BJ (cell line): ENCODE data around the gene ZNF423. TPM values are rescaled to one million over a fixed set of nuclear protein-coding genes. Genes with fewer than 3 reads are reported as not detected.
"Not testable (repeated sequence)": the region's sequence is repeated elsewhere in the genome, so short reads cannot be mapped to it uniquely, and the experiment has no call there.

ENCODE experiments used
- CTCF ChIA-PET: fragments of 350-600 bp; formaldehyde crosslinking; extraction: SDS; loops from one replicate; lab custom pipeline; 2021; ENCODE audit warnings: antibody characterized with exemption, inconsistent platforms; lab: Yijun Ruan, JAX
- POLR2A ChIA-PET: fragments of 300-600 bp; sonication (Branson Sonifier 250); formaldehyde crosslinking; extraction: SDS; loops from one replicate; lab custom pipeline; 2021; ENCODE audit warnings: antibody characterized with exemption; lab: Charles Lee
- DNase-seq: peaks from one replicate; pipeline ENCODE4 v3.0.0-alpha.2; 2011; ENCODE audit warnings: low read depth
- H3K27me3 ChIP-seq: 2 replicates; pipeline ENCODE4 v1.6.0; 2011; ENCODE audit warnings: low read length; ENCODE audit not compliant: control insufficient read depth, insufficient read depth
- H3K36me3 ChIP-seq: 2 replicates; pipeline ENCODE4 v1.5.1; 2011; ENCODE audit warnings: low read length; ENCODE audit not compliant: control insufficient read depth, insufficient read depth
- H3K4me3 ChIP-seq: 2 replicates; pipeline ENCODE4 v1.5.1; 2011; ENCODE audit warnings: low read depth, mild to moderate bottlenecking, control low read depth, low read length
- polyA plus RNA-seq: library from polyadenylated mRNA; depleted of rRNA; stranded (reverse); fragments of >200 nt; gene quantifications from 2 replicates; pipeline ENCODE4 v1.2.3, GENCODE V29; 2011
- TF ChIP-seq, protein P1 (sequence below): IDR thresholded peaks from 2 replicates; pipeline ENCODE4 v1.5.1; 2011; ENCODE audit warnings: low read depth, mild to moderate bottlenecking, control low read depth, inconsistent platforms, low read length, moderate library complexity; ENCODE audit not compliant: insufficient read depth

ZNF423 gene
- polyA plus RNA-seq, 1 experiment: 0.22 TPM

DNA sequence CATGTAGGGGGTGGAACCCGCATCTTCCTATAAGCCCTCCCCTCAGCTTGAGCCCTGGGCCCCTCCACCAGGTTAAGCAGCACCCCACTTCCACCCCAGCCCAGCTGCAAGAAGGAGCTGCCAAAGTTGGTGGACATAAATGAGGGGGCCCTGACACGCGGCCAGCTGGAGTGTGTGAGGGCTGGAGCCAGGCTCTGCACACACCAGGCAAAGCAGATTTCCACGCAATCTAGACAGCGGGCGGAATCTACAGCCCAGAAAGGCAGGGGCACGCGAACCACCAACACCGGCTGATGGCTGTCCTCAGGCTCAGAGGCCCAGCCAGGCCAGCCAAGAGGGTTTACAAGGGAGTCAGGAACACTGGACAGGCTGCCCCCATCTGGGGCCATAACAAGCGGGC lies 171.2 kb downstream of the ZNF423 start:
- peaks cover 2% of the 10 kb centered on the region; the same call in 1 of the 2 replicates for H3K27me3 ChIP-seq
- TF ChIP-seq, protein P1, sequence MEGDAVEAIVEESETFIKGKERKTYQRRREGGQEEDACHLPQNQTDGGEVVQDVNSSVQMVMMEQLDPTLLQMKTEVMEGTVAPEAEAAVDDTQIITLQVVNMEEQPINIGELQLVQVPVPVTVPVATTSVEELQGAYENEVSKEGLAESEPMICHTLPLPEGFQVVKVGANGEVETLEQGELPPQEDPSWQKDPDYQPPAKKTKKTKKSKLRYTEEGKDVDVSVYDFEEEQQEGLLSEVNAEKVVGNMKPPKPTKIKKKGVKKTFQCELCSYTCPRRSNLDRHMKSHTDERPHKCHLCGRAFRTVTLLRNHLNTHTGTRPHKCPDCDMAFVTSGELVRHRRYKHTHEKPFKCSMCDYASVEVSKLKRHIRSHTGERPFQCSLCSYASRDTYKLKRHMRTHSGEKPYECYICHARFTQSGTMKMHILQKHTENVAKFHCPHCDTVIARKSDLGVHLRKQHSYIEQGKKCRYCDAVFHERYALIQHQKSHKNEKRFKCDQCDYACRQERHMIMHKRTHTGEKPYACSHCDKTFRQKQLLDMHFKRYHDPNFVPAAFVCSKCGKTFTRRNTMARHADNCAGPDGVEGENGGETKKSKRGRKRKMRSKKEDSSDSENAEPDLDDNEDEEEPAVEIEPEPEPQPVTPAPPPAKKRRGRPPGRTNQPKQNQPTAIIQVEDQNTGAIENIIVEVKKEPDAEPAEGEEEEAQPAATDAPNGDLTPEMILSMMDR: no peak
- ChIA-PET POLR2A (no interaction called here), CTCF (no interaction called here)
- no peak overlapping the region for H3K4me3 ChIP-seq
- H3K36me3 ChIP-seq: no peaks in the 10 kb centered on the region
- DNase-seq: no peak

DNA sequence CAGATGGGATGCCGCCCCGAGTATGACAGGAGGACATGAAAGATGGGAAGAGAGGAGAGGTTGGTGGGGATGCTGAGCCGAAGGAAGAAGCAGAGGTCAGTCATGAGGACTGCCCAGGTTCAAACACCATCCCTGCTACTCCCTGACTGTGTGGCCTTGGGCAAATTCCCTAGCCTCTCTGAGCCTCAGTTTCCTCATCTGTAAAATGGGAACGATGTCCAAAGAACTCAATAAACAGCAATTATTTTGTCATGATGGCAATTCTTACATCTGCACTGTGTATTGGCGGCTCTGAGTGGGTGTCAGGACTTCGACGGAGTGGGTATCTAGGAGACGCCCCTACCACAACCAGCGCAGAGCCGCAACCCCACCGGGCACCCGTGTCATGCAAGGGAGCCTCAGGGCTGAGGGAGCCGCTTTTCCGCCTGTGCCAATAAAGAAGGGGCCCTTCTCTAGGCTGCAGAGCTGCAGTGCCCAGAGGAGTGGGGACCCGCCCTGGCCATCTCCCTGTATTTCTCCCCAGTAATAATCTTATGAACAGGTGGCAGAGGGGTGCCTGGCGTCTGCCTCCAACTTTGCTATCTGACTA lies 173.2 kb downstream of the ZNF423 start:
- POLR2A ChIA-PET: no interaction called here
- Histone ChIP-seq H3K36me3 (no peaks in the 10 kb centered on the region), H3K27me3 (peaks cover 2% of the 10 kb centered on the region; the same call in 1 of the 2 replicates), H3K4me3 (no peak overlapping the region)
- no peak for DNase-seq
- CTCF ChIA-PET: no interaction called here
- TF ChIP-seq, protein P1: no peak

DNA sequence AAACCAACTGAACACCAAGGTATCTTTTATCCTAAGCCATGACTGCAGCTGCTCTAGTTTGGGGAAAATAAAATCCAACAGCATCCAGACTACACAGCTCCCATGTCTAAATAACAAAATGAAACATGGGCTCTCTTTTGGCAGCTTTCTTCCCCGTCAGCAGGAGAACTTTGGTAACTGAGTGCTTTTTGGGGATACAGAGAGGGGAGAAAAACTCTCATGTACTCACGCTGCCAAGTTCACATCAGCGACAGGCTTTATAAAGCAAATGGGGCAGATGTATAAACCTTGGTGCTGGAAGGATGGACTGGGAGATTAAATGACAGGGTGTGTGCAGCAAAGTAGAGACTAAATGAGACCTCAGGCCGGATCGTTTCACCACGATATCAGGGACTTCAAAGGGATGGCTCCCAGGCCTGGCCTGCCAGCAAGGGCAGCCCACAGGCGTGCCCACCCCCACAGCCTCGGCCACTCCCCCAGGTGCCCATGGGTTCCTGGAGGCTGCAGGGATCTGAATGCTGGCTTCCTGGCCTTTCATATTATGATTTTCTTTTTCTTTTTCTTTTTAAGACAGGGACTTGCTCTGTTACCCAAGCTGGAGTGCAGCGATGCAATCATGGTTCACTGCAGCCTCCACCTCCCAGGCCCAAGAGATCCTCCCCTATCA lies 174.6 kb downstream of the ZNF423 start:
- no peaks in the 10 kb centered on the region for H3K36me3 ChIP-seq
- TF ChIP-seq, protein P1: no peak
- DNase-seq: no peak
- H3K27me3 ChIP-seq: peaks cover 2% of the 10 kb centered on the region; the same call in 1 of the 2 replicates
- H3K4me3 ChIP-seq: no peak overlapping the region
- CTCF ChIA-PET: interaction anchor here (1.2 kb wide), 1 partner anchor 15 kb away, joined by 3 read pairs; no protein-coding TSS in a partner anchor
- POLR2A ChIA-PET: no interaction called here

DNA sequence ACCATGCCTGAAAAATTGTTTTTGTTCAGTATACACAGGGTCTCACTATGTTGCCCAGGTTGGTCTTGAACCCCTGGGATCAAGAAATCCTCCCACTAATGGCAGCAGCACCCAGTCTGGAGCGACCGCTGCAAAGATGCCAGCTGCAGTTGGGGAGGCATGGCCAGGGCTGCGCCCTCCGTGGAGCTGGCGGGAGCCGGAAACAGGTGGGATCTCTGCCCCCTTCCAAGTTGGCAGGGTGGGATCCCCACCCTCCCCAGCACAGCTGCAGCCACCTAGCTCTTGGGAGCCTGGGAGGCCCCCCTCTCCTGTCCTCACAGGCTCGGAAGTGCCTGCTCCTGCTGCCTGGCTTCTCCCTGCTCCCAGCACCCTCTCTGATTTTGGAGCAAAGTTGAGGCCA lies 176.8 kb downstream of the ZNF423 start:
- CTCF ChIA-PET: interaction anchor here (0.5 to 1.6 kb wide), 4 partner anchors 14 to 112 kb away, joined by 3 read pairs; no protein-coding TSS in a partner anchor

DNA sequence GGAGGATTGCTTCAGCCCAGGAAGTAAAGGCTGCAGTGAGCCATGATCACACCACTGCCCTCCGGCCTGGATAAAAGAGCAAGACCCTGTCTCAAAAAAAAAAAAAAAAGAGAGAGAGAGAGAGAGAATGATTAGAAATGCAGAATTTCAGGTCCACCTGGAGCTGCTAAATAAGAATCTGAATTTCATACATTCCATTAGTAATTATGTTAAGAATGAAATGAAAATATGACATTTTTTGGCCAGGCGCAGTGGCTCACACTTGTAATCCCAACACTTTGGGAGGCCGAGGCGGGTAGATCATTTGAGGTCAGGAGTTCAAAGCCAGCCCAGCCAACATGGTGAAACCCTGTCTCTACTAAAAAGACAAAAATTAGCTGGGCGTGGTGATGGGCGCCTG lies 178.3 kb downstream of the ZNF423 start:
- H3K27me3 ChIP-seq, POLR2A ChIA-PET, H3K36me3 ChIP-seq, H3K4me3 ChIP-seq, DNase-seq: not testable (repeated sequence)
- CTCF ChIA-PET: interaction anchor here (1.2 kb wide), 1 partner anchor 44 kb away, joined by 3 read pairs; no protein-coding TSS in a partner anchor

More for the DNA sequence above, 176.8 kb downstream of the ZNF423 start:
- H3K36me3 ChIP-seq: no peaks in the 10 kb centered on the region
- POLR2A ChIA-PET: no interaction called here
- H3K4me3 ChIP-seq: no peak overlapping the region
- TF ChIP-seq, protein P1: no peak
- no peak for DNase-seq
- H3K27me3 ChIP-seq: no peaks in the 10 kb centered on the region; the same call in 1 of the 2 replicates
